Osteoblast (primary cell): ENCODE results near the gene NCKAP5. TPM values are rescaled to one million over a fixed set of nuclear protein-coding genes. Genes with fewer than 3 reads are reported as not detected.

Source experiments
- DNase-seq: peaks from one replicate; pipeline ENCODE4 v3.0.0; 2011; ENCODE audit warnings: low spot score, mixed read lengths; ENCODE audit not compliant: insufficient read length; ENCODE audit errors: missing footprints
- H2AFZ ChIP-seq: 2 replicates; pipeline ENCODE4 v1.6.0; 2011; ENCODE audit warnings: mild to moderate bottlenecking, low read length
- H3K27ac ChIP-seq: 2 replicates; pipeline ENCODE4 v1.5.1; 2011; ENCODE audit warnings: mild to moderate bottlenecking, low read depth, low read length, moderate library complexity
- H3K27me3 ChIP-seq: 2 replicates; pipeline ENCODE4 v1.6.0; 2012; ENCODE audit warnings: mild to moderate bottlenecking, control low read depth, inconsistent platforms, low read length, moderate library complexity; ENCODE audit not compliant: insufficient read depth
- H3K36me3 ChIP-seq: 2 replicates; pipeline ENCODE4 v1.5.1; 2011; ENCODE audit warnings: mild to moderate bottlenecking, low read length, control low read depth, moderate library complexity; ENCODE audit not compliant: insufficient read depth
- H3K4me1 ChIP-seq: 2 replicates; pipeline ENCODE4 v1.5.1; 2011; ENCODE audit warnings: mild to moderate bottlenecking, low read length, control low read depth, moderate library complexity; ENCODE audit not compliant: insufficient read depth
- H3K4me2 ChIP-seq: 2 replicates; pipeline ENCODE4 v1.6.0; 2011; ENCODE audit warnings: mild to moderate bottlenecking, low read length; ENCODE audit not compliant: insufficient read depth
- H3K4me3 ChIP-seq: fragments of 200-600 bp; sonication (generic); 3 replicates; pipeline ENCODE4 v1.5.1; 2012; ENCODE audit warnings: mild to moderate bottlenecking, low read length, inconsistent platforms; ENCODE audit not compliant: insufficient read depth
- H3K79me2 ChIP-seq: 2 replicates; pipeline ENCODE4 v1.6.0; 2012; ENCODE audit warnings: mild to moderate bottlenecking, low read length, control low read depth, inconsistent platforms; ENCODE audit not compliant: insufficient read depth
- H3K9me3 ChIP-seq: 2 replicates; pipeline ENCODE4 v1.5.1; 2011; ENCODE audit warnings: low read depth, low read length, control low read depth
- H4K20me1 ChIP-seq: 2 replicates; pipeline ENCODE4 v1.6.0; 2012; ENCODE audit warnings: mild to moderate bottlenecking, low read length, control low read depth; ENCODE audit not compliant: insufficient read depth
- CTCF ChIP-seq: IDR thresholded peaks from 2 replicates; pipeline ENCODE4 v1.5.1; 2011; ENCODE audit warnings: mild to moderate bottlenecking, low read depth, low read length, moderate library complexity; ENCODE audit errors: extremely low read depth
- total RNA-seq: library from RNA; depleted of rRNA; stranded (reverse); fragments of >200 nt; gene quantifications from 2 replicates; pipeline ENCODE4 v1.2.3, GENCODE V29; 2012

NCKAP5 gene
- total RNA-seq, 1 donor = 1.8 TPM

- Histone ChIP-seq H3K27me3 (peaks cover 10% of the 10 kb centered on the region), H3K36me3 (no peaks in the 10 kb centered on the region), H3K4me3 (no peak overlapping the region), H3K9me3 (no peaks in the 10 kb centered on the region), H4K20me1 (no peaks in the 10 kb centered on the region), H2AFZ (no peak overlapping the region), H3K4me2 (no peak overlapping the region), H3K4me1 (no peaks in the 10 kb centered on the region), H3K27ac (no peak overlapping the region), H3K79me2 (no peaks in the 10 kb centered on the region)
- no peak for DNase-seq
- no peak for TF ChIP-seq CTCF
Measured at GRCh38 chr2:133496501-133497269, 71.6 kb downstream of the NCKAP5 start.

- Histone ChIP-seq H3K4me3 (no peak overlapping the region), H3K36me3 (no peaks in the 10 kb centered on the region), H3K9me3 (no peaks in the 10 kb centered on the region), H3K27me3 (peaks cover 10% of the 10 kb centered on the region), H3K4me2 (no peak overlapping the region), H3K27ac (no peak overlapping the region), H4K20me1 (no peaks in the 10 kb centered on the region), H3K79me2 (no peaks in the 10 kb centered on the region), H2AFZ (no peak overlapping the region), H3K4me1 (peaks cover under 1% of the 10 kb centered on the region)
- TF ChIP-seq CTCF = no peak
- DNase-seq = no peak
Measured at GRCh38 chr2:133495226-133495625, 73.0 kb downstream of the NCKAP5 start.

GRCh38 chr2:133492719-133493380, 75.4 kb downstream of the NCKAP5 start:
- H3K4me1 ChIP-seq = peaks cover 8% of the 10 kb centered on the region
- H3K36me3 ChIP-seq = no peaks in the 10 kb centered on the region
- no peak overlapping the region for H3K4me2 ChIP-seq
- no peaks in the 10 kb centered on the region for H3K9me3 ChIP-seq
- no peak for TF ChIP-seq CTCF
- no peaks in the 10 kb centered on the region for H4K20me1 ChIP-seq
- no peak overlapping the region for H3K27ac ChIP-seq
- no peak for DNase-seq
- peaks cover 3% of the 10 kb centered on the region for H3K27me3 ChIP-seq
- H3K79me2 ChIP-seq = no peaks in the 10 kb centered on the region
- H3K4me3 ChIP-seq = no peak overlapping the region
- no peak overlapping the region for H2AFZ ChIP-seq

- Histone ChIP-seq H3K9me3 (no peaks in the 10 kb centered on the region), H3K27ac (no peak overlapping the region), H3K27me3 (no peaks in the 10 kb centered on the region), H3K4me2 (no peak overlapping the region), H2AFZ (no peak overlapping the region), H3K4me3 (no peak overlapping the region), H3K79me2 (no peaks in the 10 kb centered on the region), H3K4me1 (peaks cover 8% of the 10 kb centered on the region), H3K36me3 (no peaks in the 10 kb centered on the region), H4K20me1 (no peaks in the 10 kb centered on the region)
- TF ChIP-seq CTCF = no peak
- DNase-seq = peak; percentile 21
Measured at GRCh38 chr2:133490411-133490980, 77.8 kb downstream of the NCKAP5 start.
